Left lobe of liver (tissue), 2 donors: ENCODE results near the gene UQCRC2. TPM values are rescaled to one million over a fixed set of nuclear protein-coding genes. Genes with fewer than 3 reads are reported as not detected.
A peak's percentile ranks its signal among the peaks of the same experiment; 100 is the strongest.
"Not testable (repeated sequence)": the region's sequence is repeated elsewhere in the genome, so short reads cannot be mapped to it uniquely, and the experiment has no call there.

Source experiments
- ATAC-seq: fragments of 200-7000 bp; cut with Tn5 transposase; one replicate; pipeline ENCODE4 v1.9.1; 2020; ENCODE audit warnings: mild to moderate bottlenecking, moderate library complexity
- DNase-seq: peaks from one replicate; pipeline ENCODE4 v3.0.0-alpha.2; 2020; ENCODE audit warnings: low spot score
- total RNA-seq: library from RNA; stranded (reverse); gene quantifications from one replicate; pipeline ENCODE4 v1.2.1, GENCODE V29; 2021
- donor health status: DM: no; HTN: no; CAD: no; lungs with moderate emphysema.
- donor health status: DM: no; HTN: yes; CAD: no.

Gene UQCRC2
- total RNA-seq, 1 donor from 2014 or later = 203 TPM

DNA sequence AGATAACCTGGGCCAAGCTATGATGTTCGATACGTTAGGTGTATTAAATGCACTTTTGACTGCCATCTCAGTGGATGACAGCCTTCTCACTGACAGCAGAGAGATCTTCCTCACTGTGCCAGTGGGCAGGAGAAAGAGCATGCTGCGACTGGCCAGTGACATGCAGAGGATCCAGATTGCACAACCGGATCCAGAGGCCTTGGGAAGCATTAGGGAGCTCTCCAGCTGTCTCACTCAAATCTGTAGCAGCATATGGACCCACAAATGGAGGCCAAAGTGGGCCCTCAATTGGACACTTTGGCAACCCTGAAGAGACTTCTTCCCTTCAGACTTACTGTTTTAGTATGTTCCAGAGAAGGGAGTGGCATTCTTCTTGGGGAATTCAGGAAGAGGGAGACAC, 26.9 kb downstream of the UQCRC2 start:
- DNase-seq (no peak), ATAC-seq (peak; percentile 49)

DNA sequence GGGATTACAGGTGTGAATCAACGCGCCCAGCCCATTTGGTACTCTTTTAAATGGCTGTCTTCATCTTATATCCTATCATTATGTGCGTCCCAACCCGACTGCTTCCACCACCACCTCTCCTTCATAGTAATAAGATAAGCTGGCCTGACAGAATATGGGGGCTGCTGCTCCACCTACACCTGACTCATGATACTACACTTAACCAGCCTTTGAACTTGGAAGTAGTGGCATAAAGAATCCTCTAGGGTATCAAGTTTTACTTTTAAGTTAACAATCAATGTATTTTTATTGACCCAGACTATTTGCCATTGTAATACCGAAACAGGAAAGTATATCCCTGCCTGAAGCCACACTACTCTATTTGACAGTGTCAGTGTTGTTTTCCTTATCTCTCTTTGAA, 28.9 kb downstream of the UQCRC2 start:
- DNase-seq (no peak), ATAC-seq (no peak)

DNA sequence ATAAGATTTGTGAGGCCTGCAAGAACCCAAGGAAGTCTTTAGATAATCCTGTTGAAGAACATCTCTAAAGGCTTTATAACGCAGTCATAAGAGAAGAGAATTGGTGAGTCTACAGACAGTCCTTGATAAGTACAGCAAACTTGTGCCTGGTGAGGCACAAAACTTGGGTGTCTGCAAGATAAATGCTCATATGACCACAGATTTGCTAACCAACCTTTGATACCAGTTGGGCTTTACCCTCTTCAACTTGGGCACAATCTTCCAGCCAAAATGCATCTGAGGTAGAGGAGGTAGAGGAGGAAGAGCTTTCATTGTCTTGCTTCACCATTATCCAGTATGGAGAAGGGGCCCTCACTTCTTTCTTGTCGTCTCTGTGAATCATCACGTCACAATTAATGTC, 30.9 kb downstream of the UQCRC2 start:
- DNase-seq (no peak), ATAC-seq (no peak)

DNA sequence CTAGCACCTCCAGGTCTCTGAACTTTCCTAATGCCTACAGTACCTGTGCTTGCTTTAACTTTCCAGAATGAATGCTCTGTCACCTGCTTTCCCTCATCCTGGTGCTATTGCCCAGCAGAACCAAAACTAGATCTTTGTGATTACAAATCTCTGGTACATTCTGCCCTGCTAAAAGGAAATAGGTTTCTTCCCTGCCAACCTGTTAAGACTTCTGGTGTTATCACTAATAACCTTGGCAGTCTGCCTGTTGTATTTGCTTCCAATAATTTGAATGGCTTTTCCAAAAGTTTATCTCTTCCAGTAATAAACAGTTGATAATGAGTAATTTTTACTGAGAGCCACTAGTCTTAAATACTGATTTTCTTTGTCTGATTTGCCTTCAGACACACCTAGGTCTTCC, 32.4 kb downstream of the UQCRC2 start:
- DNase-seq = no peak
- no peak for ATAC-seq

DNA sequence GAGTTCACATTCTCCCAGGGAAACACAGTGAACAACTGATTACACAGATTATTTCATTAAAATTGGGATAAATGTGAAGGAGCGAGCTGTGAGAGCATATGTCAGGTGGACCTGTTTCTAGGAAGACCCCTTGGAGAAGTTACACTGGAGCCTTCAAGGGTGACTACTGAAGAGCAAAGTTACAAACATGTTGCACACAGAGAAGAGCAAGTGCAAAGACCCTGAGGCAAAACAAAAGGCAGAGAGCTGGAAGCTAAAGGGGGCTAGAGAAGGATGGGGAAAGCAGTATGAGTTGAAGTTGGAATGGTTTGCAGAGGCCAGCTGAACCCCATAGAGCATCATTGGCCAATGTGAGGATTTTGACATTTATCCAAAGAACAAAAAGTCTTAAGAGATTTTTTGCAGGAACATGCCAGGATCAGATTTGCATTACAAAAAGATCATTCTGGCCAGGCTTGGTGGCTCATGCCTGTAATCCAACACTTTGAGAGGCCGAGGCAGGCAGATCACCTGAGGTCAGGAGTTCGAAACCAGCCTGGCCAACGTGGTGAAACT, 33.6 kb downstream of the UQCRC2 start:
- DNase-seq = no peak

DNA sequence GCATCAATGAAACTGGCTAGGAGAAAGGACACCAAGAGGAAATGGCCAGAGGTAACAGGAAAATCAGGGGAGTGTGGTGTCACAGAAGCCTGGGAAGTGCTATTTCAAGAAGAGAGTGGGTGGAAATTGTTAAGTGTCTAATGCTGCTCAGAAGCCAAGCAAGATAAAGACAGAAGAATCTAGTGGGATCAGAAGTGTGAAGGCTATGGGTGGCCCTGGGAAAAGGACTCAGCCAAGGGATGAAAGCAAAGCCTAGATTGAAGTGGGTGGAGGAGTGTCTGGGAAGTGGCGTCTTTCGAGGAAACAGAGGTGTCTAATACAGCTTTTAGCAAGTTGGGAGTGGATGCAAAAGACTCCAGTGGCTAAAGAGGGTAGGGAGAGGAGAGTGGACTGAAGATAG, 34.3 kb downstream of the UQCRC2 start:
- ATAC-seq (no peak), DNase-seq (no peak)

More for the DNA sequence above, 33.6 kb downstream of the UQCRC2 start:
- no peak for ATAC-seq

DNA sequence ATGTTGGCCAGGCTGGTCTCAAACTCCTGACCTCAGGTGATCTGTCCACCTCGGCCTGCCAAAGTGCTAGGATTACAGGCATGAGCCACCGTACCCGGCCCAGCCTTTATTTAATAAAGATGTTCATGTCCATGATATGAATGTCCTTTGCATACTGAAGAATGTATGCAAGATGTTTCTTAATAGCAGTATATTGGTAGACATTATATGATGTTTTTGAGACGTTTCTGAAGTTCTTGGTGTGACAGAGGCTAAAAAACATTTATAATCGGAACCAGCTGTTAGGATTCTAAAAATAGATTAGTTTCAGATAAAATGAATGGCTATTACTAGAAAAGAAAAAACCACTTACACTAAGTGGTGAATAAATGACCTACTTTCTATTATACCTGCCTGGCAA, 36.0 kb downstream of the UQCRC2 start:
- DNase-seq (no peak), ATAC-seq (no peak)

DNA sequence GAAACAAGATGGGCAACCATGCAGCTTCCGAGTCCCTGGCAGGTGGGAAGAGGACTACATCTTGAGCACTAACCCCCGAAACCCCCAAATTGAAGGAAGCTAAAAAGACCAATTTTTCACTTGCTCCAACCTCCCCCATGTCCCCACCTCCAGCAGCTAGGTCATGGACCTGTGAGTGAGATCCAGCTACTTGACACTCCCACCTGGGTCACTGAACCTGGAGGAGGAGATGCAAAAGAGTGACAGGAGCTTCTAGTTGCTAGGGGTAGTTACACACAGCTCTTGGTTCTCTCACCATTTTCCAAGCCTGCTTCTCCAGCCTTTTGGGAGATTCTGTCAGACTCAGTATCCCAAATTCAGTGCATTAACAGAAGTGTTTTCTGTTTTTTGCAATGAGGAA, 36.6 kb downstream of the UQCRC2 start:
- ATAC-seq = no peak
- DNase-seq = no peak

DNA sequence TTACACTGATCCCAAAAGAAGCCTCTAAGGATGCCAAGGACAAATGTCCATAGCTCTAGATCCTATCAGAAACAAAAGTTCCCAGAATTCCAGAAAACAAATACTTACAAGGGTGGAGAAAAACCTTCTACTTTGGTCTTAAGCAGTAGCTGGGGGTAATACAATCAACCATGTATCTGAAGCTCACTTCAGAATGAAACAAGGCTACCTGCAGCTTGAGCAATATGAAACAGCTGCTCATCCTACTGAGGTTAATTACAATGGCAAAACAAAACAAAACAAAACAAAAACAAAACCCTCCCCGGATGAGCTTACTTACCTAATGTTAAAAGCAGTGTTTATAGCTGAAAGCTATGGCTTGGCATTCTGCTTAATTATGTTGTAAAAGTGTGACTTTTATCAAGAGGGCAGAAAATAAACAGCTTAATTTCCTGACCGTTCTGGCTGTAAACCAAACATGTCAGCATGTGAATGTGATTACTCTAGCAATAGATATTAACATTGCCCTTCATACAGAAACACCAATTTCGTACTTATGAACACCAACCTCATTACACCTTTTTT, 37.3 kb downstream of the UQCRC2 start:
- no peak for DNase-seq
- no peak for ATAC-seq

DNA sequence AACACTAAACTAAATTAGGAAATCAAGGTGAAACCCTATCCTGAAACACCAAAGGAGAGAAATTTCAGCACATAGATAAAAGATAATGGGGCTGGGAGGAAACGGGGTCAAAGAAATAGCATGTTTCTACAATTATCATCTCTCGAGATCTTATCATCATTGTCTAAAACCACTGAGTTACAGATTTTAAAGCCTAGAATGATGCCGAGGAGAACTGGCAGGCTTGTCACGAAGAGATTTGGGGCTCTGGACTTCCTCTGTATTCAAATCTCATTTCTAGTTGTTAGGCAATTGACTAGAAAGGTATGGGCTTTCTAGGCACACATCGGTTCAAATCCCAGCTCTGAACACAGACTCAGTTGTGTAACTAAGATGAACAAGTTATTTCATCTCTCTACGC, 38.5 kb downstream of the UQCRC2 start:
- no peak for DNase-seq

DNA sequence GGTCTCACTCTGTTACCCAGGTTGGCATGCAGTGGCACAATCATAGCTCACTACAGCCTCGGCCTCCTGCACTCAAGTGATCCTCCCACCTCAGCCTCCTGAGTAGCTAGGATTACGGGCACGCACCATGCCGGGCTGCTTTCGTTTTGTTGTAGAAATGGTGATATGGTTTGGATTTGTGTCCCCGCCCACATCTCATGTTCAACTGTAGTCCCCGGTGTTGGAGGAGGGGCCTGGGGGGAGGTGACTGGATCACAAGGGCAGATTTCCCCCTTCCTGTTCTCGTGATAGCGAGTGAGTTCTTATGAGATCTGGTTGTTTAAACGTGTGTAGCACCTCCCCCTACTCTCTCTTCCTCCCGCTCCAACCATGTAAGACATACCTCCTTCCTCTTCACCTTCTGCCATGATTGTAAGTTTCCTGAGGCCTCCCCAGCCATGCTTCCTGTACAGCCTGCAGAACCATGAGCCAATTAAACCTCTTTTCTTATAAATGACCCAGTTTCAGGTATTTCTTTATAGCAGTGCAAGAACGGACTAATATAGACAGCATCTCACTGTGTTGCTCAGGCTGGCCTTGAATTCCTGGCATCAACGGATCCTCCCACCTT, 41.8 kb downstream of the UQCRC2 start:
- ATAC-seq (no peak), DNase-seq (no peak)

More for the DNA sequence above, 38.5 kb downstream of the UQCRC2 start:
- ATAC-seq = no peak

DNA sequence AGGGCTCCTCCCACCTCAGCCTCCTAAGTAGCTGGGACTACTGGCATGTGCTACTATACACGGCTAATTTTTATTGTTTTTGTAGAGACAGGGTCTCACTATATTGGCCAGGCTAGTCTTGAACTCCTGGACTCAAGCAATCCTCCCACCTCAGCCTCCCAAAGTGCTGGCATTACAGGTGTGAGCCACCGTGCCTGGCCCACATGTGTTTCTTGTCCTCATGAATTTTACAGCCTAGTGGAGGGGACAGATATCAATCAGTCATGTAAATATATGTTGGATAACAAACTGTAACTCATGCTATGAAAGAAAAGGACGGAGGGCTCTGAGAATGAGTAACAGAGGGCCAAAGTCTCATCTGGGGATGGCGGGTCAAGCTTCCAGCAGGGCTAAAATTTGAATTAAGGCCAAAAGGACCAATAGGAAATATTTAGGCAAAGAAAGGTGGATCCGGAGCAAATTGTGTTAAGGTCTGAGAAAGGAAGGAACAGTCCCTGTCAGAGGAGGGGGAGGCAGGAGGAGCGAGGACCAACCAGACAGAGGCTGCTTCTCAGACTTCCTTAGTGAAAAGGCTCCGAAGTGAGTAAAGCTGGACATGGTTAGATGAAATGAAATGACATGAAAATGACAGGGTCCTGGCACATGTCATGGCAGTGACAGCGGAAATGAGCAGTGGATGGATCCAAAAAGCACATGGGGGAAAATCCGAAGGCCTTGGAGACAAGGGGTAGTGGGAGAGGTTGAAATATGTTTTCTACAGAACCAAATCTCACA, 43.9 kb downstream of the UQCRC2 start:
- ATAC-seq = no peak
- no peak for DNase-seq

DNA sequence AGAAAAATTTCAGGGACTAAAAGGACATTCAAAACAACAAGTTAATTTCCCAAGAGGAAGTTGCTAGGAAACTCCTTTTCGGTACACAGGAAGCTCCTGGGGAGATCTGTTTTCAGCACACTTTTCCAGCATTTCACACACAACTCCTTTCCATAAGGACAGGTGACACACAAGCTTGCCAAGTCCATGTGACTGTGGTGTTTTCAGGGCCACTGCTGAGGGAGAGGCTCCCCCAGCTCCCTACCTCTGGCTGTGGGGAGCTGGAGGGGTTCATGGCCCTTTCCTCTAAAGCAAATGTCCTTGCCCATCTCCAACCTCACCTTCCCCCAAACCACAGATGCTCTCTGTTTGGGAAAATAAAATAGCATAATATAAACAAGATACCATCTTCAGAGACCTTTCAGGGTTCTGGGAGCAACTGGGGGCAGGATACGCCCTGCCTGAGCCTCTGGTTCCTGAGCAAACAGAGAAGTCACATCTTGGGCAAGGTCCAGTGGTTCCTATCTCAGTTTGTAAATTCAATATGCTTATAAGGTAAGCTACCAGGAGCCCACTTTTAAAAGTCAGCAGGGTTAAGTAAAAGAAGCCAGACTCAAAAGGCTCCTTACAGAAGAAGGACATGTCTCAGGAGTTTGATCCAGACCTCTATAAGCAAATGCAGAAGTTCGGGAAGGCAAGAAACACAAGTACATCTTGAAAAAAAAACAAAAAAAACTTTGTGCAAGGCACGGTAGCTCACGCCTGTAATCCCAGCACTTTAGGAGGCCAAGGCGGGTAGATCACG, 44.7 kb downstream of the UQCRC2 start:
- no peak for DNase-seq
- no peak for ATAC-seq

DNA sequence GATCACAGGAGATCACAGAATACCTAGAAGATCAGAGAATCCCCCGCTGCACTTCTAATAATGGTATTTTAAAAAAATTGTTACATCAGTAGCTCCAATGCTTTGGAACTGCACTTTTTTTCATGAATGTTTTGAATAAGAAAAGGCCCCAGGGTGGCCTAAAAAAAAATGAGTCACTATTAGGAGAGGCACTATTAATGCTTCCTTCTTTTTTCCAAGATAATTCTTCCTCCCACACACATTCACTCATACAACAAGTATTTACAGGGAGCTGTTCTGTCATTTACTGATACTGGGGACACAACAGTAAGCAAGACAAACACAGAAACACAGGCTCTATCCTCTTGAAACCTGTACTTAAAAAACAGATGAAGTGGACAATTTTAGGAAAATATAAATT, 48.4 kb downstream of the UQCRC2 start:
- ATAC-seq (no peak), DNase-seq (no peak)

DNA sequence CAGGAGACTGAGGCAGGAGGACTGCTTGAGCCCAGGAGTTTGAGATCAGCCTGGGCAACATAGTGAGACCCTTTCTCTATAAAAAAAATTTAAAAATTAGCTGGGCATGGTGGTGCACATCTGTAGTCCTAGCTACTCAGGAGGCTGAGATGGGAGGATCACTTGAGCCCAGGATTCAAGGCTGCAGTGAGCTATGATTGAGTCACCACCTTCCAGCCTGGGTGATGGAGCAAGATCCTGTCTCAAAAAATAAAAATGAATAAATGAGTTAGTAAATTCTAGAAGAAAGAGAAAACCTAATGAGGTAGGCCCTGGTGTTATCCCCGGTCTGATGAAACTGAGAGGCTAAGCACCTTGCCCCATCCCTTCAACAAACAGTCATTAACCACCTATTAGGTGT, 48.9 kb downstream of the UQCRC2 start:
- not testable (repeated sequence) for ATAC-seq, DNase-seq

DNA sequence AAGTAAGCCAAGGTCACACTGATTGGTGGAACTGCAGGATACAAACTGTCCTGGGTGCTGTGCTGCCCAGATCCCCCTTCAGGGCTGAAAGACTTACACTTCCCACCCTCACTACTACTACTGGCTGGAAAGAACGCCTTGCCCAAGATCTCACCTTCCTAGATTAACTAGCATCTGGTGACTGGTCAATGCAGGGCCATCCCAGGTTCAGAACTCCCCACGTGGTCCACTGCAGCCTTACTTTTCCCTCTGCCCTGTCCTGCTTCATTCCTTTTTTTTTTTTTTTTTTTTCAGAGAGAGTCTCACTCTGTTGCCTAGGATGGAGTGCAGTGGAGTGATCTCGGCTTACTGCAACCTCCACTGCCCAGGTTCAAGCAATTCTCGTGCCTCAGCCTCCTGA, 50.0 kb downstream of the UQCRC2 start:
- ATAC-seq (no peak), DNase-seq (no peak)

DNA sequence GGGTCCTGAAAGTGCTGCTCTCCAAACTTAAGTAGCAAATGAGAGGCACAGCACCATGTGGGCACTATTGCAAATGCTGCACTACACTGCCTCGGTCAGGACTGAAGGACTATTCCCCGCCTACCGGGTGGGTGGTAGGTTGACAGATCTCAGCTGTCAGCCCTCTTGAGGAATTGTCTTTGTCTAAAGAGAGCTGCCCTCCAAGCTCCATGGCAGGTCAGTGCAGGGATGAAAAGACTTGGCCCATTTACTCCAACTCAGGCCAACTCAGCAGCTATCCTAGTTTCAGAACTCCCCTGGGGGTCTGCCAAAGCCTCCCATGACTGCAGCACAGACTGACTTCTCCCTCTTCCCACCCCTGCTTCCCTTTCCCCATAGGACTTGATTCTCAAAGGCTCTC, 51.2 kb downstream of the UQCRC2 start:
- ATAC-seq (no peak), DNase-seq (no peak)

DNA sequence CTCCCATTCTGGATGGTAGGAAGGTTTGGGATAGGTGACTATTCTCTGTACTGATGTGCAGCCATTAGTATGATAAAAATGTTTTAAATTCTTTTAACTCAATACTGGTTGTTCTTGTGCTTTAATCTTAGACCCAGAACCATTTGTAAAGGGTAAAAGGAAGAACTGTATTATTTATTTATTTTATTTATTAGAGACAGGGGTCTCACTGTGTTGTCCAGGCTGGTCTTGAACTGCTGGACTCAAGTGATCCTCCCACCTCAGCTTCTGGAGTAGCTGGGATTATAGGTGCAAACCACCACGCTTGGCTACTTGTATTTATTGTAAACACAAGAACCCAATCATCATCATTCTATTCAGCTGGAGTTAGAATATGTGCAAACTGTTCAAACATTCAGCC, 52.6 kb downstream of the UQCRC2 start:
- no peak for ATAC-seq

DNA sequence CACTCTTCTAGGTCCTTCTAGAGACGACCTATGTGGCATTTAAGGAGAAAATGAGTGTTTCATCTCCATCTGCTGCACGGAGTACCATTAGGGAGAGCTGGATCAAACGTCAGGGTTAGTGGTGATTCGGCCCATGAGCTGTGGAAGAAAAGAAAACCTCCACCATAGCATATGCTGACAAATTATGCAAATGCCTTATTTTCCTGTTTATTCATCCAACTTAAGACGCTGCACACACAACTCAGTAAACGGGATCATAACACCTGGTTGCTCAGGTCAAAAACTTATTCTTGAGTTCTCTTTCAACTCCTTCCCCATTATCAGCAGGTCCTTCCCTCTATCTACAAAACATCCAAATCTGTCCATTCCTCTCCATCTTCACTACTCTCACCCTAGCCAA, 53.5 kb downstream of the UQCRC2 start:
- DNase-seq (no peak), ATAC-seq (no peak)

More for the DNA sequence above, 52.6 kb downstream of the UQCRC2 start:
- no peak for DNase-seq

DNA sequence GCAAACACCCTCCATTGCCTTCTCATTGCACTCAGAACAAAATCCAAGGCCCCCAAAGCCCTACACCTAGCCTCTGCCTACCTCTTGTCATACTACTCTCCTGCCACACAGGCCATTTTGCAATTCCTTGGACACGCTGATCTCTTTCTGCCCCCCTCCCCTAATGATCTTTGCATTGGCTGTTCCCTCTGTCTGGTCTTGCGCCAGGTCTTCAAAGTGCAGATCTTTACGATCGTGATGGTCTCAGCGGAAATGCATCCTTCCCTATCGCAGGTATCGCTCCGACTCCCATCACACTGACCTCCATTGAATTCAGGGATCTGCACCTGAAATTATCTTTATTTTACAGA, 54.0 kb downstream of the UQCRC2 start:
- no peak for DNase-seq
- ATAC-seq = no peak

DNA sequence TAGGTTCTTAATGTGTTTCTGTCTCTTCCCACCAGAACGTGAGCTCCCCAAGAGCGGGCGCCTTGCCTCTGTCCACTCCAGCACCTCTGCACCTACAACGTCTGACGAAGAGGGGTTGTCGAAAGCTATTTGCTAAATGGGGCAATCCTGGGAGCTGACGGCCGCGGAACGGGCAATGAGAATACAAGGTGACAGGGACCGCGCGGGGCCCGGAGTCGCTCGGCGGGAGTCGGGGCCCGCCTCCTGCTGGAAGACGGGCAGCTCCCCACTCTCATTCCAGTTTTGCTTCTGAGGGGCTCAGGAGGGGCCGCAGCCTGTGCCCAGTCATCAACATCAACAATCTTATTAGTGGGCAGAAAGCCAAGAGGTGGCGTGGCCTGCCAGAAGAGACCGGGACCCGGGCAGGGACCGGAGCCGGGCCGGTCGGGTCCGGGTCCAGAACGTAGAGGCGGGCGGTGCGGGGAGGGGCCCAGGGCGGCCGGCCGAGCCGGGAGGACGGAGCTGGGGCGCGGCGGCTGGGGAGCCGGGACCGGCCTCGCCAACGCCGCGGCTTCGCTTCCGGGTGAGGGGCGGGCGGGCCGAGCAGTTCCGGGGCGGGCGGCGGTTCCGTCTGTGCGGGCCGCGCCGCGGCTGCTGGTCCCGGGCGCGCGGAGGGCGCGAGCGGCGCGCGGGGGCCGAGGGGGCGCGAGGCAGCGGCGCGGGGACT, 54.5 kb downstream of the UQCRC2 start, which contains the start of gene MOSMO:
Gene MOSMO (plus strand): TSS at position 603 of the 706 bp plus-strand sequence. CDS start 191 bp downstream, outside the sequence.
- ATAC-seq = peak; percentile 93

More for the DNA sequence above, 54.5 kb downstream of the UQCRC2 start, which contains the start of gene MOSMO:
- DNase-seq = peak; percentile 81
